Measurements from ENCODE around the gene IGSF3. TPM values are rescaled to one million over a fixed set of nuclear protein-coding genes. Genes with fewer than 3 reads are reported as not detected.

IGSF3 gene
- total RNA-seq, 2 experiments from 2014 or later: 0.08 to 0.22 TPM

DNA sequence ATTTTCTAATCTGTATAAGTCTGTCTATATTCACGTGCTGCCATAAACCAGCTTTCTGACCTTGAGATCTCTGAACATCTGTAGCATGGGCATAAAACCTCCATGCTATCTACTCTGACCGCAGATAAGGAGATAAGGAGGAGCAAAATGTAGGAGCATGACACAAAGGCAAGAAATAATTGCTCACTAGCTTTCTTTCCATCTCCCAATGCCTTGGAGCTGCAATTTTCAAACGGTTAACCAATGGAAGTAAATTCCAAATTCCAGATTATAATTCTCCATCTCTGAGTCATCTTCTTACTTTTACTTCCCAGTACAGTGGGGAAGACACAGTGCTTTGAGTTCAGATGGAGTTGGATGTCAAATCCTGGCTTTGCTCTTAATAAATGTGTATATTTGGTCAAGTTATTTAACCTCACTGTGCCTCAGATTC, 138.3 kb downstream of the IGSF3 start:
- Mint-ChIP-seq H3K27me3 (no peaks in the 10 kb centered on the region), H3K27ac (no peak overlapping the region), H3K9me3 (no peaks in the 10 kb centered on the region), H3K36me3 (ENCODE audit: low read depth) (peaks cover 11% of the 10 kb centered on the region), H3K4me3 (no peak overlapping the region), H3K4me1 (ENCODE audit: low read depth) (no peaks in the 10 kb centered on the region)
- H3K4me1 ChIP-seq (ENCODE audit: insufficient read depth, low read length): no peaks in the 10 kb centered on the region
- POLR2A ChIA-PET: no interaction called here
- H3K36me3 ChIP-seq (ENCODE audit: insufficient read depth, low read length): peaks cover 16% of the 10 kb centered on the region
- intact Hi-C loops (cut with DNase I, micrococcal nuclease): no loop called here
- no peaks in the 10 kb centered on the region for H3K27me3 ChIP-seq (ENCODE audit: control insufficient read depth in 1 of 2, insufficient read depth in 2 of 2, low read length in 2 of 2)
- TF ChIP-seq, protein P1, sequence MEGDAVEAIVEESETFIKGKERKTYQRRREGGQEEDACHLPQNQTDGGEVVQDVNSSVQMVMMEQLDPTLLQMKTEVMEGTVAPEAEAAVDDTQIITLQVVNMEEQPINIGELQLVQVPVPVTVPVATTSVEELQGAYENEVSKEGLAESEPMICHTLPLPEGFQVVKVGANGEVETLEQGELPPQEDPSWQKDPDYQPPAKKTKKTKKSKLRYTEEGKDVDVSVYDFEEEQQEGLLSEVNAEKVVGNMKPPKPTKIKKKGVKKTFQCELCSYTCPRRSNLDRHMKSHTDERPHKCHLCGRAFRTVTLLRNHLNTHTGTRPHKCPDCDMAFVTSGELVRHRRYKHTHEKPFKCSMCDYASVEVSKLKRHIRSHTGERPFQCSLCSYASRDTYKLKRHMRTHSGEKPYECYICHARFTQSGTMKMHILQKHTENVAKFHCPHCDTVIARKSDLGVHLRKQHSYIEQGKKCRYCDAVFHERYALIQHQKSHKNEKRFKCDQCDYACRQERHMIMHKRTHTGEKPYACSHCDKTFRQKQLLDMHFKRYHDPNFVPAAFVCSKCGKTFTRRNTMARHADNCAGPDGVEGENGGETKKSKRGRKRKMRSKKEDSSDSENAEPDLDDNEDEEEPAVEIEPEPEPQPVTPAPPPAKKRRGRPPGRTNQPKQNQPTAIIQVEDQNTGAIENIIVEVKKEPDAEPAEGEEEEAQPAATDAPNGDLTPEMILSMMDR (IDR thresholded peaks at IDR 0.05): no peak
- H3K9me3 ChIP-seq (ENCODE audit: control insufficient read depth in 1 of 2, insufficient read depth in 1 of 2, low read length in 2 of 2): no peaks in the 10 kb centered on the region
- CTCF ChIA-PET: interaction anchor here (0.6 kb wide), 1 partner anchor 9 kb away, joined by 3 read pairs; no protein-coding TSS in a partner anchor
- no peak overlapping the region for H3K27ac ChIP-seq (ENCODE audit: low read depth in 1 of 2, low read length in 2 of 2)
- DNase-seq: no peak
- no peak overlapping the region for H3K4me3 ChIP-seq (ENCODE audit: low read length)
- no peak for ATAC-seq (ENCODE audit: poor library complexity)

DNA sequence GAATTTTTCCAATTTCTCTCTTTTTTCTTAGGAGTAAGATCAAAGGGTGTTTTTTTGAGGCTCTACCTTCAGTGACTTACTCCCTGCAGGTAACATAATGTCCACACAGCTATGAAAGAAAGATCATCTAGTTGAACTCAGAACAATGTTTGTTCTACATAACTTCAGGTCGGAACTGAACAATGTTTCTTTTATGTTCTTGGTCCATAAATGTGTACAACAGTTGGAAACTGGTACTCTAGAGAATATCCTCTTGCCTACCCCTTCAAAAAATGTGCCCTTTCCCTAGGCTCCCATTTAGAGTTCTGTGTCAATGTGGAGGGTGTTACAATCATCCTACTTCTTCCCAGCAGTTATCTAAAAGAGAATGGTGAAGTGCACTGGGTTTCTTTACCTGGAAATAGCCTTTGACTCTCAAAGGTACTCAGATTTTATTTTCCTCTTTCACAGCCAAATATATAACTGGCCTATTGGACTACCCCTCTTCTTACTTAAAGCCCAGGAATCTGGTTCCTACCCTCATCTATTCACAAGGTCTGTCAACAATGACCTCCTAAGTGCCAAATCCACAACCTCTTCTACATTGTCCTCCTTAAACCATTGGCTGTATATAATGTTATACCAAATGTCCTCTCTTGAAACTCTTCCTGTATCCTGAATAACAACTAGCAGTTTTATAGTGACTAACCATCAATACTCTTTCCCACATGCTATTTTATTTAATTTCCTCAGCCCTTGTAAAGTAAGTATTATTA, 139.0 kb downstream of the IGSF3 start:
- DNase-seq: no peak
- H3K27me3 Mint-ChIP-seq: no peaks in the 10 kb centered on the region
- intact Hi-C loops (cut with DNase I, micrococcal nuclease): no loop called here
- POLR2A ChIA-PET: no interaction called here
- H3K27ac ChIP-seq (ENCODE audit: low read depth in 1 of 2, low read length in 2 of 2): no peak overlapping the region
- no peak for ATAC-seq (ENCODE audit: poor library complexity)
- no peaks in the 10 kb centered on the region for H3K9me3 ChIP-seq (ENCODE audit: control insufficient read depth in 1 of 2, insufficient read depth in 1 of 2, low read length in 2 of 2)
- CTCF ChIA-PET: no interaction called here
- H3K9me3 Mint-ChIP-seq: no peaks in the 10 kb centered on the region
- H3K4me1 Mint-ChIP-seq (ENCODE audit: low read depth): no peaks in the 10 kb centered on the region
- H3K27me3 ChIP-seq (ENCODE audit: control insufficient read depth in 1 of 2, insufficient read depth in 2 of 2, low read length in 2 of 2): no peaks in the 10 kb centered on the region
- no peak overlapping the region for H3K27ac Mint-ChIP-seq
- TF ChIP-seq, protein P1 (IDR thresholded peaks at IDR 0.05): no peak
- H3K36me3 ChIP-seq (ENCODE audit: insufficient read depth, low read length): peaks cover 9% of the 10 kb centered on the region
- no peak overlapping the region for H3K4me3 Mint-ChIP-seq
- no peak overlapping the region for H3K4me3 ChIP-seq (ENCODE audit: low read length)
- H3K36me3 Mint-ChIP-seq (ENCODE audit: low read depth): peaks cover 5% of the 10 kb centered on the region
- H3K4me1 ChIP-seq (ENCODE audit: insufficient read depth, low read length): no peaks in the 10 kb centered on the region

DNA sequence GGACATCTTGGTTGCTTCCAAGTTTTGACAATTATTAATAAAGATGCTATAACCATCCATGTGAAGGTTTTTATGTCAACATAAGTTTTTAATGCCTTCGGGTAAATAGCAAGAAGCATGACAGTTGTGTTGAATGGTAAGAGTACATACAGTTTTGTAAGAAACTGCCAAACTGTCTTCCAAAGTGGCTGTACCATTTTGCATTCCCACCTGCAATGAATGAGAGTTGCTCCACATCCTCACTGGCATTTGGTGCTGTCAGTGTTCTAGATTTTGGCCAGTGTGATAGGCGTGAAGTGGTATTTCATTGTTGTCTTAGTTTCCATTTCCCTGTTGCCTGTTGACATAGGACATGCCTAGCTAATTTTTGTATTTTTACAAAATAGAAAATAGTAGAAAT, 142.1 kb downstream of the IGSF3 start:
- H3K36me3 Mint-ChIP-seq (ENCODE audit: low read depth): peaks cover under 1% of the 10 kb centered on the region
- no peak overlapping the region for H3K4me3 ChIP-seq (ENCODE audit: low read length)

More for the DNA sequence above, 142.1 kb downstream of the IGSF3 start:
- Histone ChIP-seq H3K4me1 (ENCODE audit: insufficient read depth, low read length) (no peaks in the 10 kb centered on the region), H3K27ac (ENCODE audit: low read depth in 1 of 2, low read length in 2 of 2) (no peak overlapping the region), H3K27me3 (ENCODE audit: control insufficient read depth in 1 of 2, insufficient read depth in 2 of 2, low read length in 2 of 2) (no peaks in the 10 kb centered on the region), H3K9me3 (ENCODE audit: control insufficient read depth in 1 of 2, insufficient read depth in 1 of 2, low read length in 2 of 2) (no peaks in the 10 kb centered on the region), H3K36me3 (ENCODE audit: insufficient read depth, low read length) (peaks cover 9% of the 10 kb centered on the region)
- Mint-ChIP-seq H3K27ac (no peak overlapping the region), H3K27me3 (no peaks in the 10 kb centered on the region), H3K4me3 (no peak overlapping the region), H3K4me1 (ENCODE audit: low read depth) (no peaks in the 10 kb centered on the region), H3K9me3 (no peaks in the 10 kb centered on the region)
- ChIA-PET POLR2A (no interaction called here), CTCF (no interaction called here)
- DNase-seq (no peak), ATAC-seq (ENCODE audit: poor library complexity) (no peak)
- intact Hi-C loops (cut with DNase I, micrococcal nuclease): no loop called here
- TF ChIP-seq, protein P1 (IDR thresholded peaks at IDR 0.05): no peak

Small RNAs within 50 kb of the gene (microRNA-seq; reads per million reads assigned to microRNA genes)
- not detected for gene MIR320B1 (ENCODE audit: borderline microRNAs expressed, borderline replicate concordance)
- not detected for gene MIR548AC (ENCODE audit: borderline microRNAs expressed, borderline replicate concordance)

Other genes with a start within 250 kb of the IGSF3 start
- 1 to 10 TPM; 4.2 to 5.7 TPM for gene CD58, start 96.7 kb downstream of the IGSF3 start, total RNA-seq
- gene CD2, start 86.7 kb upstream of the IGSF3 start, total RNA-seq: 100 to 1,000 TPM; 150 to 151 TPM
- under 1 TPM; 0.38 to 0.45 TPM for gene PTGFRN, start 242.2 kb upstream of the IGSF3 start, total RNA-seq